NCI-H128 (cell line): ENCODE data around the gene PER3.

Source experiments
- DNase-seq: peaks from one replicate; lab custom pipeline; 2025; ENCODE audit not compliant: unreplicated experiment; lab: John Stamatoyannopoulos, UW

Gene PER3

DNA sequence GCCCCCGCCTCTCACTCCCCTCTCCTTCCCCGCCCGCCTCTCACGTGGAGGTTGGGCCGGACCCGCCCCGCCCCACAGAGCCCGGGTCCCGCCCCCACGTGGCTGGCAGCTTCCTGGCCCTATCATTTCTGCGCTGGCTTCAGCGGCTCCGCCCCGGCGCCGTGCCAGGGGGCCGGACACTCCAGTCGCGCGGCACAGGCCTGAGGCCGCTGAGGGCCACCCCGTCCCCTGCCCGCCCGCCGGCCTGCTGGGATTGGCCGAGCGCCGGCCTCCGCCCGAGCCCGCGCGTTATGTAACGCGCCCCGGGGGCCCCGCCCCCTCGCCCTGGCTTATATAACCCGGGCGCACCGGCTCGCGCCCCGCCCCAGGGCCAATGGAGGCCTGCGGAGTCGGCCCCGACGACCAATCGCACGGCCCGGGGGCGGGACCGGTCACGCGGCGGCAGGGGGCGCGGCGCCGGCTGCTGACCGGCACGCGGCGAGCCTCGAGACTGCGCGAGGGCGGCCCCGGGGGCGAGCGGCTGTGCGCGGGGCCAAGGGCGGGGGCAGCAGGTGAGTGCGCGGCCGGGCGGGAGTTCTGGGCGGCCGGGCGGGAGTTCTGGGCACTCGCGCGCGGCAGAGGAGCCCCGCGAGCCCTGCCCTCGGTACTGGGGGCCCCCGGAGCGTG lies at the start of gene PER3:
TSS of gene PER3 (plus strand) at position 466 of the 666 bp plus-strand sequence. CDS start 587 bp downstream, outside the sequence.
- peak; percentile 98 for DNase-seq

- no peak for DNase-seq
Observed at GRCh38 chr1:7738044-7738443, 46.0 kb upstream of the PER3 start.

DNA sequence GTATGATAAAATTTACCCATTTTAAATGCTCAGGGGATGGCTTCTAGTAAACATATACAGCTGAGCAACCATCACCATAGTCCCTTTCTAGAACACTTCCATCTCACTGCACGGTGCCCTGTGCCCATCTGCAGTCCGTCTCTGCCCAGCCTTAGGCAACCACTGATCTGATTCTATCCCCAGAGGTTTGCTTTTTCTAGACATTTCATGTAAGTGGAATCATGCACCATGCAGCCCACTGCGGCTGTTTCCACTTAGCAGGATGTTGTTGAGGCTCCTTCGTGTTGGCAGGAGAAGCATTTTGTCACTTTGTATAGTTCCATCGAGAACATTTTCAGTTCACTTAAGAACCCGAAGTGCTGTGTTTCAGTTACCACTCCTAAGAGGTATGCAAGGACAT lies 40.7 kb upstream of the PER3 start:
- no peak for DNase-seq

DNA sequence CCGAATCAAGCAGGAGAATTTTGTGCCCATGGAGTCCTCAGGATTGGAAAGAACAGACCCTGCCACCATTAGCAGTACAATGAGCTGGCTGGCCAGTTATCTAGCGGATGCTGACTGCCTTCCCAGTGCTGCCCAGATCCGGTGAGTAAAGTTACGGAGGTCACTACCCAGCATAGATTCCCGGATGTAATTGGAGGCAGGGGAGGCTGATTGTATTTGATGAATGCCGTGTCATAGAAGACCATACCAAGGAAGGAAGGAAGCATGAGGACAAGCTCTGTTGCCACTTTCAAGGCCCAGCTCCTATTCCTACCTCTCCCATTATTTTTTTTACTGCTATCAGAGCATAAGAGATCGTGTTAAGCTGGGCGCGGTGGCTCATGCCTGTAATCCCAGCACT lies 39.2 kb upstream of the PER3 start:
- no peak for DNase-seq

GRCh38 chr1:7745783-7746182 lies 38.3 kb upstream of the PER3 start:
- DNase-seq = no peak

DNA sequence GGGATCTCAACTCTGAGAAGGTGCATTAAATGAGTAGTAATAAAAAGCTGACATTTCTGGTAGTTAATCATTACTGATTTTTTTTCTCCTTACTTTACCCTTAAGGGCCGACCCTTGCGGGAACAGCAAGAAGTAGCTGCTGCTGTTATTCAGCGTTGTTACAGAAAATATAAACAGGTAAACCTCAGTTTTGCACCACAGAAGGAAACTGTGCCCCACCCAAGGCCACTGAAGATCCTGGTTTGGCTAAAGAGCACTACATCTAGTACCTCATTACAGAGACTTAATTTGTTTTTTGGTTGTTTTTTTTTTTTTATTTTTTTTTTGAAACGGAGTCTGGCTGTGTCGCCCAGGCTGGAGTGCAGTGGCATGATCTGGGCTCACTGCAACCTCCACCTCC lies 36.5 kb upstream of the PER3 start:
- no peak for DNase-seq

DNA sequence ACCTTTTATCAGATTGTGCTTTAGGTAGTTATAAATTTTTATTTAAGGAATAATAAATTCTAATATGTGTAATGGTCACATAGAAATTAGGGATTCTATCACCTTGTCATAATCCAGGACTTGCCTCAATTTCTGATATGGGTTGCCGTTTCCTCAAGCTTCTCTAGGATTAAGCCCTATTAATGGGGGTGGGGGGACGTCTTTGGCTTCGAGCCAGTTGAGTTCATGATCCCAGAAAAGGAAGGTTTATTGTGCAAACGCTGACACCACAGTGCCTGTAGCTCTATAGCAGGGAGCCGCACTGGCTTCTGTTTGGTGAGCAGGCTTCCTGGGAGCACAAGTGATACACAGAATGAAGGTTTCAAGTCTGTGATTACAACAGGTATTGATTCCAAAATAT lies 35.0 kb upstream of the PER3 start:
- no peak for DNase-seq

- DNase-seq = no peak
Observed at GRCh38 chr1:7751174-7751573, 32.9 kb upstream of the PER3 start.

- DNase-seq = peak; percentile 65
Observed at GRCh38 chr1:7752512-7753417, 31.3 kb upstream of the PER3 start.

GRCh38 chr1:7753641-7754040 lies 30.4 kb upstream of the PER3 start:
- DNase-seq = no peak

- no peak for DNase-seq
Observed at GRCh38 chr1:7754234-7754633, 29.9 kb upstream of the PER3 start.

DNA sequence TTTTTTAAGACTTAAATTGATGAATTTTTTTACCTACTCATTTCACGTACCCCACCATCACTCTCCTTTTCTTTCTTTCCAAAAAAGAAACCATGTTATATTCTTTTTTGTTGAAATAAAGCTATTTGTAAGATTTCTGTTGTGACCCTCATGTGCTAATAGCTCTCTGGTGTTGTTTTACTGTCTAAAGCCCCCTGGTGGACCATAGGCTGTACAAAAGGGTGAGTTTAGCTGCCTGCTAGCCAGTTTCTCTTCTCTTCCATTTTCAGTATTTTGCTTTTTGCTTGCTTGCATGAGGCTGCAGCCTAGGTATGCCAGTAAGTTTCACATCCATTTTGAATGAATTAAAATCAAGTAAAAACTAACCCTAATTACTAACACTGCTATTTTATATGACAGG lies 28.6 kb upstream of the PER3 start:
- no peak for DNase-seq

DNA sequence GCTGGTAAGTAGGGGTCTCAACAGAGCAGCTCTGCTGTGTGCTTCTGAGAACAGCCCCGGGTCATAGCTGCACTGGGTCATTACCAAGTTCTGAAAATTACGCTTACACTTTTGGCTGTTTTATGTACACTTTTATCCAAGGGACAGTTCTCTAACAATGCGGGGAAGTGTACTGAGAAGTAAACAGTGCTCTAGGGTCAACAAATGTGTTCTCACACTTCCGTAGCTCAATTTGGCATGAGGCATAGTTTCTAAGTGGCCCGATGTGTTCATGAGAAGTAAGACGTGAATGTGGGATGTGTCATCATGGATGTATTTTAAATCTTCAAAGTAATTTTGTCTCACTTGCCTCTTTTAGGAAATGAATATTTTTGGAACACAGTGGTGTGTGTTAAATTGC lies 23.8 kb upstream of the PER3 start:
- no peak for DNase-seq

DNA sequence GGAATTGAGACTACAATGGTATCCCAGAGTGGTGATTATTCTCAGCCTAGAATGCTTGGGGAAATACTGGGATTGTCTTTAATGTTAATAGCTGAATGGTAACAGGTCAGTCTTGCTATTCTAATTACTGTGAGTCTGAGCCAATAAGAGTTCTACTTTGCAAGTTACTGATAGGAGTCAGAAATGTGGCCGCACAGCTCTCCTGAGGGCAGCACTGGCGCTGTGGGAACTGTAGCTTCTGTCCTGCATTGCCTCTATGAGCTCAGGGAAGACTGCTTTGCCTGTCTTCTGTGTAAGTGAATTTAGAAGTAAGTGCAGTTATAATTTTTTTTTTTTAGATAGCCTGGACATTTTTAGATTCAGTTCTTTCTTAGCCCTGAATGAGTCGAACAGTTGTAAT lies 23.0 kb upstream of the PER3 start:
- DNase-seq = no peak

- no peak for DNase-seq
Observed at GRCh38 chr1:7767176-7767575, 16.9 kb upstream of the PER3 start.

- DNase-seq = no peak
Observed at GRCh38 chr1:7768583-7768982, 15.5 kb upstream of the PER3 start.

GRCh38 chr1:7769673-7770412 lies 14.2 kb upstream of the PER3 start:
- no peak for DNase-seq

DNA sequence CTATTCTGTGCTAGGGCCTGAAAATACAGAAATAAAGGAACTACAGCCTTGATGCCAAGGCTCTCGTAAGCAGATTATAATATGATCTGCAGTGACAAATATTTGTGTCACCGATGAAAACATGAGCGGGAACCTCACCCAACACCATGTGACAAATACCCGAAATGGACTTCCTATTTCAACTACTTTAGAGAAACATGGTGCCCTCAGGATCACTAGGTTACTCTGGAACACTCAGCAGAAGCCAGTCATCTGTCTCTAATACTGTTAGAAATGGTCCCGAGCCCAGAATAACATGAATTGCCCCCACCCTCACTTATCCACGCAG lies 13.5 kb upstream of the PER3 start:
- no peak for DNase-seq

- DNase-seq = peak; percentile 31
Observed at GRCh38 chr1:7770997-7771822, 12.9 kb upstream of the PER3 start, which contains the start of gene VAMP3. Gene VAMP3, plus strand, starts transcription at chr1:7771296. Its CDS starts 88 bp downstream, at chr1:7771384.

GRCh38 chr1:7771823-7772299 lies 12.2 kb upstream of the PER3 start:
- DNase-seq = no peak

GRCh38 chr1:7777591-7777990 lies 6.5 kb upstream of the PER3 start:
- DNase-seq = no peak
